NCI-H2227 (cell line): ENCODE measurements around the gene HTR4.
"Not testable (repeated sequence)": the region's sequence is repeated elsewhere in the genome, so short reads cannot be mapped to it uniquely, and the experiment has no call there.

Experiments
- DNase-seq: peaks from one replicate; lab custom pipeline; 2025; ENCODE audit not compliant: unreplicated experiment; lab: John Stamatoyannopoulos, UW

HTR4 gene

DNA sequence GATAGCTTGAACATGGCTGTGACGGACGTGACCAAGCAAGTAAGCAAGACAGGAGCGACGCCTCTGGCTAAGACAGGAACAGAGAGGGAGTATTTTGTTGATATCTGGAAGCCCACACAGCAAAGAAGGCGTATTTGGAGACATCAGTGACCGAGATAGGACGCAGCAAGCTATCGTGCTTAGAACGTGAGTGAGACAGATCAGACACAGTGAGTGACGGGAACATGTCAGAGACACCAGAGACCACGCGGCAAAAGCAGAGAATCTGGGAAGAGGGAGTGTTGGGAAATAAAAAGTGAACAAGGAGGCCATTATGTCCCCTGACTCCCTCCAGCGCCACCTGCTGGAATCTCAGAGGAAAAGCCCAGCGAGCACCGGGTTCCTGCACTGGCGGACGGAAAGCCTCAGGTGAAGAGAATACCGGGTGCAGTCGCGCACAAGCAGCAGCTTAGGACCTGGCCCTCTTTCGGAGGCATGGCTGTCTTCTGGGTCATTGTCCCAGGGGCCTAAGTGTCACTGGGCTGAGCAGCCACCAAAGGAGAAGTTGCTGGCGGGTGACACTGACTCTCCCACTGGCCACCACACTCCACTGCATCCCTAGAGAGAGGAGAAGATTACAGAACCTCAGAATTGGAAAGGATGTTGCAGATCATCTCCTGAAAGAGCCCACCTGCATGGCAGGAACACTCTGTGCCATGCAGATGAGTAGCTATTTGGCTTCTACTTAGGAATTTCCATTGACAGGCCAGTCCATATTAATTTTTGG, 171.4 kb downstream of the HTR4 start:
- peak; percentile 50 for DNase-seq

DNA sequence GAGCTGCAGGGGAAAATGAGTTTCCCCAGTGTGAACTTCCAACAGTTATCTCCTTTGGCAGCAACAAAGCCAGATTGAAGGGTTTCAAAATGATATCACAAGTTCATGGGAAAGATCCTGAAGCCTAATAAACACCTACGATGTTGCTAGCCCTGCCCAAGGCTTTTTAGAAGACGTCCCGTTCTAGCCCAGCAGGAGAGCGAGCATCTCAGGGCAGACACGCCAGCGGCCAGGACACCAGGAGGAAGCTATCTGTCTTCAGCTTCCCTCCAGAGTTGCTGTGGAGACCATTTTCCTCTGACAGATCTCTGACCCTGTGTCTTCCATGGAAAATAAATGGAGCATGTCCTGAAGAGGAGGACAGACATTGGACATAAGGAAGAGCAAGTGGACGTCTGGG, 172.1 kb downstream of the HTR4 start:
- DNase-seq = no peak

DNA sequence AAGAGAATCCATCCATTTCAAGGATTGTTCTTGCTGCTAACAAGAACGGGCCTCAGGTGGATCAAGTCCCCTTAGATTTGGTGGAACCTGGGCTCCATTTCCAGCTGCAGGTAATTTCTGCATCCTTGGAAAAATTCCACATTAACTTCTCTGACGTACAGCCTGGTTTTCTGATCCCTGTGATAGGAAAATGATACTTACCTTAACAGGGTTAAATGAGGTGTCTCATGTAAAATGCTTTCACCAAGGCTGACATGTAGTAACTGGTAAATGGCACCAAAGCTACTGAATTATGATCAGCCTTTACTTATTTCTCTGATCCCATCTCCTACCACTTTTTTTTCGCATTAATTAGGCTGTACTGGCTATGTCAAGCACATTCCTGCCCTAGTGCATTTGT, 176.9 kb downstream of the HTR4 start:
- no peak for DNase-seq

DNA sequence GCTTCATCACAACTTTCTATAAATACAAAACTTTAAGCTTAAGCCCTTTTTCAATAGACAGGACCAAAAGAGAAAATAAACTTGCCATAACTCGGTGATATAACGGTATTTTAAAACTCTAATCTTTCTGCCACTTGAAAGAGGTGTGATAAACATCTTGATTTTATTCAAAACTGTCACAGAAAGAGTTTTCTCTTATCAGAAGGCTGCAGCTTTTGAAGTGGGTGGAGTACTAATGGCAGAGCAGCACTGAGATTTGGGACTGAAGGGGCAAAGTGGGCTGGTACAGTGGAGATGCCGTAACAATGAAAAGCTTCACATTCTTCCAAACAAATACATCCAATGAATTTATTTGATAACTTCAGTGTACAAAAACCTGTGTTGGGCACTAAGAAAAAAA, 178.0 kb downstream of the HTR4 start:
- DNase-seq = no peak

DNA sequence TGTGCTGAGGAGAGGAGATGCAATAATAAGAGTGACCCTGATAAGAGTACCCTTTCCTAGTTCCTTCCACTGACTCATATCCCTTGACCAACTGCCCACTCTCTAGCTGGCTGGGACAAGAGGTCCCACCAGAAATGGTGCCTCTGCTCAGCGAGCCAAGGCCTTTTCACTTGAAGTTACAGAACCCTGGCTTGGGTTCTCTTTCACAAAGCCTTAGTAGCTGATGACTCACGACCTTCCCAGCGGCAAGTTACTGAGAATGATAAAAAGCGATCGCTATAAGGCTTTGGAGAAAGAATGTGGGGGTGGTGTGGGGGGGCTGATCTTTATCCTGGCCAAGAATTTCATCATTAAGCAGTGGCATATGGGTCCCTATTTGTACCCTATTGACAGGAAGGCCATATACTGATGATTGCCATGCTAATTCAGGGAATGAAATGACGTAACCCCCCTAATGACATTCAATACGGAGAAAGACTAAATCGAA, 180.3 kb downstream of the HTR4 start:
- DNase-seq = no peak

DNA sequence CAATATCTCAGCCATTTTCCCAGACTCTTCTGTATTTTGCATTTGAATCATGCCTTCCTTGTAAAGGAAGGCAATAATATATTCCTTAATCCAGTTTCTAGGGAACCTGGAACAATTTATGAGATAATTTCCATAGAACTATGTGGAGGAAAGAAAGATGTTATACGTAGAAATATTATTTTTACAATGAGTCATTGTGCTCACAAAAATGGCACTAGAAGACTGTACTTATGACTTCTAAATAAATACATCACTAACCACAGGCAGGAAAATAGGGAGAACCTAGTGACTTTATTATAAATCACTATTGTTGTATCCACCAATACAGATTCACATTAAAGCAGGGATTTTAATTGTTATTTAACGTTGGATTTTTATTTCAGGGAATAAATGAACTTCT, 182.9 kb downstream of the HTR4 start:
- DNase-seq = no peak

DNA sequence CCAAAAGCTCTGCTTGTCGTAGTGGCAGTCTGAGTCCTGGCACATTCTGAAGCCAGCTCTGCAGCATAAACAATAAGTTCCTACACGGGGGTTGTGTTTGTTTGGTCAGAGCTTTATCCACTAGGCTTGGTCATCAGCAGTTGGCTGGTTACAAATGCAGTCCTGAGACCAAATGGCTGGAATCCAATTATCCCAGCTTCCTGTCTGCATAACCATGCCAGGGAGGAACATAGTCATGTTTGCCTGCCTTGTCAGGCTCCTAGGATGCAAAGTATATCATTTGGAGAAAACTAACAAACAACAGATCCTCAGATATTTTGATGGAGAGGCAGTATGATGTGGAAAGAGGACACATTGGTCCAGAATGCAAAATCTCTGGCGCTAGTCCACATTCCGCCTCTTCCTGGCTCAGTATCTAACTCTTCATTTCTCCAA, 184.8 kb downstream of the HTR4 start:
- DNase-seq = no peak

DNA sequence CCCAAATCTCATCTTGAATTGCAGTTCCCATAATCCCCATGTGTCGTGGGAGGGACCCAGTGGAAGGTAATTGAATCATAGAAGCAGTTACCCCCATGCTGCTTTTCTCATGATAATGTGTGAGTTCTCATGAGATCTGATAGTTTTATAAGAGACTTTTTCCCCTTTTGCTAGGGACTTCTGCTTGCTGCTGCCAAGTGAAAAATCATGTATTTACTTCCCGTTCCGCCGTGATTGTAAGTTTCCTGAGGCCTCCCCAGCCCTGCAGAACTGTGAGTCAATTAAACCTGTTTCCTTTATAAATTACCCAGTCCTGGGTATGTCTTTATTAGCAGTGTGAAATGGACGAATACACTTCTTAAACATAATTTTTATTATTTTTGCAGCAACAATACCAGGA, 185.6 kb downstream of the HTR4 start:
- DNase-seq = not testable (repeated sequence)

DNA sequence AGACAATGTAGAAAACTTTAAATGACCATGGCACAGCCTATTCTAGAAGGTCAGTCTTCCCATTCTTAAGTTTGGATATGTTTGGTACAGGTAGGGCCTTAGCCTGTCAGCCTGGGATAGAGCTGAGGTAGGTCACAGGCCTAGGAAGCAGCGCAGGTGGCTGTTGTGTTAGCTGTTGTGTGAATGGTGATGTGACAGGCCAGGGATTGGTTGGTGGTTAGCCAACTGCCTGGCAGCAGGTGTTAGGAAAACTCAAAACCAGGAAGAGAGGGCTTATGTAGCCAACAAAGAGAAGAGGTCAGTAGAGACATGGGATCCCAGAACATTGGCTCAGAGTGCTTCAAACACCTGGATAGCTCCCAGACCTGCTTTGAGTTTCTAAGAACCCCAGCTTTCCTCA, 186.4 kb downstream of the HTR4 start:
- DNase-seq = no peak

DNA sequence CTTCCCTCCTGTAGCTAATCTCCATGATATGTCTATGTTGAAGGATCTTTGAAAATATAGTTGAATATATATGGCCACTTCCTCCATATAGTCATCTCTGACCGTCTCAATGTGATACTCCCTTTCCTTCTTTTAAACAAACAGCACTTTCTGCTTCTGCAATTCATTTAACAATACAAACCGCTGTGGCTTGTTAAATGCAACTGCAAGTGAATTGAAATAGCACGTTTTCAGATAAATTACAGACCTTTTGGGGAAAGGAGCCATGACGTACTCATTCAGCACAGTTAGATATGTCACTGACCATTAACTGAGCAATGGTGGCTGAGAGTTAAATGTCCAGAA, 188.1 kb downstream of the HTR4 start:
- no peak for DNase-seq

DNA sequence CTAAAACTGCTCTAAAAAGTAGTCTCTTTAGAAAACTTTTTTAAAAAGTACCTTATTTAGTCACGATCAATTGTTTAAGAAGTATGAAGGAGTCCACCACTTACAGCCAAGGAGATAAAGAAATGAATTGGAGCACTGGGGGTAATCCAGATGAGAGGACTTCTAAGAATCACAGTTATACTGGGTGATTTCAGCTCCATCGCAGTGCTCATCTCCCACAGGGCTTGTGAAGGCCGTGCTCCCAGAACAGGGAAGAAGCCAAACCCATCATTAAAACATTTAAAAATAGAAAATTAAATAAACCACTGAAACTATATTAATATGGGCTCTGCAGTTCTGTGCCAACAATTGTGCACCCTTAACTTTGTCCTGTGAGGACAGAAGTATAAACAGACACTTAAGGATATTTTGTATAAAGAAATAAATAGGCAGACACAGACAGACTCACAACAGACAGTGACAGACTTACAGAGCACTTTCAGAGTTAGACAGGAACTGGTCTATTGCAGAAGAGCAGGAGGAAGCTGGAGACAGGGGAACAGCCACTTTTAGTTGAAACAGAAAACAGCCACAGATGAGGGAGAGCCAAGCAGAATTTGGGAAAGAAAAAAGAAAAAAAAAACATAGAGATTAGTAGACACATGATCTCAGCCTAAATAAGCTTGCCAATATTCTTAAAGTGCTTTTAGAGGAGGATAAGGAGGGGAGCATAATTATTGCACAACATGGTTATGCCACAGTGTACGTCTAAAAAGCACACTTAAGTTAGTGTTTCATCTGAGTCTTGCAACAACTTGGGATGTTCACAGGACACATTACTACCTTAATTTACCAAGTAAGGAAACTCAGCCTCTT, 188.7 kb downstream of the HTR4 start:
- no peak for DNase-seq

DNA sequence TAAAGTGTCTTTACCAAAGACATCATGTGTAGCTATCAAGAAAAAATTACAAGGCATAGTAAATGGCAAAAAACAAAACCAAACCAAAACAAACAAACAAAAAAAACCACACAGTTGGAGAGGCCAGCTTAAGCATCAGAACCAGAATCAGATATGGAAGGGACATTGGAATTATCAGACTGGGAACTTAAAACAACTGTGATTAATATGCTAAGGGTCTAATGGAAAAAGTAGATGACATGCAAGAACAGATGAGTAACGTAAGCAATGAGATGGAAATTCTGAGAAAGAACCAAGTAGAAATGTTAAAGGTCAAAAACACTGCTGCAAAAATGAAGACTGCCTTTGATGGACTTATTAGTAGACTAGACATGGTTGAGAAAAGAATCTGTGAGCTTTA, 194.7 kb downstream of the HTR4 start:
- DNase-seq = no peak

DNA sequence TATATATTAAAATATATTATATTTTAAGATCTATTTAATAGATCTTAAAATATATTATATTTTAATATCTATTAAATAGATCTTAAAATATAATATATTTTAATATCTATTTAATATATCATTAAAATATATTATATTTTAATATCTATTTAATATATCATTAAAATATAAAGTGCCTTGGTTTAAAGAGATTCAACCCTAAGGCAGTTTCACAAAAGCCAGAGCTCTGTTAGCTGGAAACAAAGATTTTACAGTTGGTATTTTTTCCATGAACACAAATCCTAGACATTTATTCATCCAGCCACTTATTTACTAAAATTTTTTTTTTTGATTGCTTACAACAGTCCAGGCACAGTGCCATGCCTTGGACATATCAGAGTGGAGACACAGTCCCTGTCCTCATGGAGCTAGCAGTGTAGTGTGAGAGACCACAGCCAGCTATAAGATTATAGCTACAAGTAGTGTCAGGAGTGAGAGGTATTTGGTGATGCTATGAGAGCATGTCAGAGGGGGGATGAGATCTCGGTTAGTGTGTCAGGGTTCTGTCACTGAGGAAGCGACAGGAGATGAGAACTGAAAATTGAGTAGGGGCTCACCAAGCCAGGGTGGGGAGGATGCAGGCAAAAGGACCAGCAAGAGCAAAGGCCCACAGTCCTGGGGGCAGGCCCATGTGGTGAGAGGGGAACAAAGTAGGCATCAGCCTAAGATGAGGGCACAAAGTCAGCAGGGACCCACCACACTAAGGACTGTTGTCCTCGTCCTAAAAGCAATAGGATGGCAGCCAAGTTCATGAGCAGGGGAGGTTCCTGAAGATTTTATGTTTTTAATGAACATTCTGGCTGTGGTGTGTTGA, 196.1 kb downstream of the HTR4 start:
- no peak for DNase-seq

DNA sequence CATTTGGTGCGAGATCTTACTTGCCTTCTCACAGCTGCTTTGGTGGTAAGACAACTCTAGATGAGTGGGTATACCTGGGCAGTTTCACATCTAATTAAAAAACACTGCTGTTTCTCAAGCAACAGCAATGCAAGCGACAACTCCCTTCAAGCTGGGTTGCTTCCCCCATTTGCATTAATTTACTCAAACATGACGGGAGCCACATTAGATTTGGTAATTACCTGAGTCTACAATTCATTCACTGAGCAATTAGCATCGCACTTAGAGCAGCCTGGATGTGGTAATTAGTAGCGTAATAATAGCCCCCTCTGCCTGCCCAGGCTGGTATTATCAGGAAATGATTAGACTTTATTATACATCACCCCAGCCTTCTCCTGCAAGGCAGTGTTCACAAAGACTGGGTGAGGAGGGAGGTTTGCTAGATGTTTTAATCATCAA, 197.1 kb downstream of the HTR4 start:
- no peak for DNase-seq

DNA sequence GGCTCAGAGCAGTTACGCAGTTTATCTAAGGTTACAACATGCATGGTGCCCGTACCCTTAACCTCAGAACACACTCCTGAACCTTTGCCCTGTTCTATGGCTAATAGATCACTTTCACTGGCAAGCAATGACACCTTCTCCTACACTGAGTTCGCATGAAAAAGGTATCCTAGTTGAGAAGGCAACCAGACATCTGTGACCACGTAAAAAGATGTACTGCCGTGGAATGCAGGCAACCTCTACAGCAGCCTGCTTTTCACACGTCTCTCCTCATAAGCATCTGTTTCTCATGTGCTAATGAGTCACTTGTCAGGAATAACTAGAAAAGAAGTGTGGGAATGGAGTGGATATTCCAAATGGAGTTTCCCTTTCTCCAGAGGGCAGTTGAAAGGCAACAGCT, 199.1 kb downstream of the HTR4 start:
- DNase-seq = no peak

DNA sequence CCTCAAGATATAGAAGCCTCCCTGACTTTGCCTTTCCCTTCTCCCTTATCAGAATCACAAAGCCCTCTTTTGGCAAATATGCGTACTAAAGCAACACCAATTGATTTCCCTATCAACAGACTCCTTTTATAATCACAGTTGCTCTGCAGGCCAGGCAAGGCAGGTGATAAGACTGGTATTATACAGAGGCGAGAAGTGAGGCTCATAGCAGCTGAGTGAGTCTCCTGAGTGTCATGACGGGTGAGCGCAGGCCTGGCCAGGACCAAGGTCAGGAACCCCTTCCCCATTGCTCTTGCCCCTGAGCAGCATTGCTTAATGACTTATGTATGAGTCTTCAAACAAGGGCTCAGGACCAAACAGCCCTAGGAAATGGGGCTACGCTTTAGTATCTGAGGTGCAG, 199.8 kb downstream of the HTR4 start:
- no peak for DNase-seq

DNA sequence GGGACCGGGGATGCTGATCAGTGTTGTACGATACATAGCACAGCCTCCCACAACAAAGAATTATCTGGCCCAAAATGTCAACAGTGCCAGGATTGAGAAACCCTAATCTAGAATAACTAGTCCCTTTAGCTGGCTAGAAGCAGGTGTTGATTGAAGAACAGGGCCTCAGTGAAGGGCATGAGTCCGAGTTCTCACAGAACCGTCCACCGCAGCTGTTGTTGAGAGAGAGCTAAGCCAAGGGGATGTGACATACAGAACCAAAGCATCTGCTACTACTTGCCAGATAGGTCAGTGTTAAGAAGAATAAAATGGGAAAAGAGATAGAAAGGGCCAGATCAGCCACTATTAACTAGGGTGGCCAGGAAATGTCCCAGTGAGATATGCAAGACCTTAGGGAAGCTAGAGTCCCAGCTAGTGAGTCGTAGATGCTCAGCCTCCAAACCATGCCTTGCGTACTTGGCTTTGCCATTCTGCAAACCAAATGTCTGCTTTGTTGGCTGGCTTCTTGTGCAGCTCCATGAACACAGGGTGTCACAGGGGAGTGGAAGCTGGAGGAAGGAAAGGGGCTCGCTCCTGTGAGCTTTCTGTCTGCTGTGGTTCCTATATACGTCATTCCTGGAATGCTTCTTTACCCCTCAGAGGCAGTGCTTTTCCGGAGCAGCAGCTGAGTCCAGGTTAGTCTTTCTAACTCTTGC, 201.7 kb downstream of the HTR4 start:
- no peak for DNase-seq

DNA sequence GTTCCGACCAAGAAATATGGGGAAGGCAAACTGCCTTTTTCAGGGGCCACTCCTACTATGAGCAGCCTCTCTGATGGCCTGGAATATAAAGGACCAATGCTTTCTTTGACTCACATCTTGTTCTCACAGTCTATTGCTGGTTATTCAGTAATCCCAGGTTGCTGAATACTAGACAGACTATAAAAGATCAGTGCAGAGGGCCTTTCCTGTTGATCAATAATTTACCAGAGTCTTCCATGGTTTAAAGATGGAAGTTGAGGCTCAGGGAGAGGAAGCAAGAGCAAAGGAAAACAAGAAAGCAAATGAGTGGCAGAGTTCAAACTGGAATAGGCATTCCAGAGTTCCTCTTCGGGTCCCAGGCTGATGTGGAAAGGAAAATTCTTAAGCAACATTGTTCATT, 207.7 kb downstream of the HTR4 start:
- no peak for DNase-seq

DNA sequence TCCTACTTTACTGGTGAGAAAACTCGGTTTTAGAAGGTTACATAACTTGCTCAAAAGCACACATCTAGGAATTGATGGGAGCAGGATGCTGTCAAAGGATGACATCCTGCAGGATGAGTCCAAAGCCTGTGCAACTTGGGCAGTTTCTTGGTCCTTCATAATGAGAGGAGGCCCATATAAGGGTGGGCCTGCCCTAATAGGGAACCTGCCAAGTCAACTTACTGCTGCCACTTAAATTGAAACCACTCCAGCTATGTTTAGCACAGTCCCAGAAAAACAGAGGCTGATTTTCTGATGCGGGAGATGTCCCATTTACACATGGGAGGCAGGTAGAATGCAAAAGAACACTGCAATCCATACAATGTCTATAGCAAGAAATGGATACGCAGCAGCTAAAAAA, 208.7 kb downstream of the HTR4 start:
- no peak for DNase-seq

DNA sequence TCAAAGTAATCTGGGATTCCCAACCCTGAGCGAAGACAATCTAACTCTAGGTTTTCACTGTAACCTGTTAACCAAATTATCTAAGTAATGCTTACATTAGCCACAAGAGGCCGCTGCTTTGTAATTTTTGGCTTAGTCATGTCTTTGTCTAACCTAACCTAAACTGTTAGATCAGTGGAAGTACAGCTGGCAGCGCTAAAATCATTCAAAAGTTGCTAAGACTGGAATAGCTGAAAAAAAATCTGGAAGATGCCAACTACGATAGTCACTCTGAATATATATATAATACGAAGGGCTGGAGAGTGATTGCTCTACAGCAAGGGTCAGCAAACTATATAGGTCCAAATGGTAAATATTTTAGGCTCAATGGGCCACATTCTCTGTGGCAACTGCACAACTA, 210.3 kb downstream of the HTR4 start:
- DNase-seq = peak; percentile 75

DNA sequence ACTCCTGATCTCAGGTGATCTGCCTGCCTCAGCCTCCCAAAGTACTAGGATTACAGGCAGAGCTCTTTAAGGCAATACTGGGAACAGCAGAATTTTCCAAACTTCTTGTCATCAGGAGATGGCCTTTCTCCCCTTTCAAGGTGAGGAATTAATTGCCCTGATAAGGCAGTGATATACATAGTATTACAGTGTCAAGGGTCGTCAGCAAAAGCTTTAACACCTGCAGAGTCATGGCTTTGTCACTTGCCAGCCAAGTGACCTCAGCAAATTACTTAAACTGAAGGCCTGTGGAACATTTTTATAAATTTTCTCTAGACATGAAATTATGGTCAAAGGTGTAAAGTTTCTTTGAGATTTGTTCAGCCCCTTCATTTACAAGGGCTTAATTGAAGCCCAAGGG, 211.1 kb downstream of the HTR4 start:
- DNase-seq = no peak
